Upper lobe of left lung (tissue), 6 donors: Measurements from ENCODE around the gene DNMT3A. TPM values are rescaled to one million over a fixed set of nuclear protein-coding genes. Genes with fewer than 3 reads are reported as not detected.
"Not testable (repeated sequence)": the region's sequence is repeated elsewhere in the genome, so short reads cannot be mapped to it uniquely, and the experiment has no call there.

ENCODE experiments used
- ATAC-seq, 2 donors: fragments of 200-7000 bp; cut with Tn5 transposase; one replicate each; pipeline ENCODE4 v1.9.1; 2022; ENCODE audit warnings: mild to moderate bottlenecking in 2 of 2, moderate library complexity in 2 of 2; ENCODE audit not compliant: low FRiP score in 2 of 2
- DNase-seq, 2 donors: peaks; one replicate each; pipeline ENCODE4 v3.0.0-alpha.2; 2019 to 2020
- H3K27ac ChIP-seq, 4 donors: fragments of 200-600 bp; sonication (generic); one replicate each; pipeline ENCODE4 v1.5.1; 2016 to 2019
- H3K27me3 ChIP-seq, 4 donors: fragments of 200-600 bp; sonication (generic); one replicate each; pipeline ENCODE4 v1.5.1; 2017 to 2019
- H3K36me3 ChIP-seq, 4 donors: fragments of 200-600 bp; sonication (generic); one replicate each; pipeline ENCODE4 v1.5.1; 2016 to 2019
- H3K4me1 ChIP-seq, 4 donors: fragments of 200-600 bp; sonication (generic); one replicate each; pipeline ENCODE4 v1.5.1; 2018 to 2019
- H3K4me3 ChIP-seq, 4 donors: fragments of 200-600 bp; sonication (generic); one replicate each; pipeline ENCODE4 v1.5.1; 2017 to 2019; ENCODE audit warnings: mild to moderate bottlenecking in 2 of 4, moderate library complexity in 1 of 4
- H3K9me3 ChIP-seq, 4 donors: fragments of 200-600 bp; sonication (generic); one replicate each; pipeline ENCODE4 v1.5.1; 2018 to 2019
- EP300 ChIP-seq, 4 donors: sonication (generic); formaldehyde crosslinking; IDR thresholded peaks; one replicate each; pipeline ENCODE4 v1.5.1; 2017; ENCODE audit warnings: antibody characterized with exemption in 4 of 4, control low read depth in 2 of 4
- POLR2A ChIP-seq, 4 donors: fragments of 450-650 bp; IDR thresholded peaks; one replicate each; pipeline ENCODE4 v1.5.1; 2016 to 2017; ENCODE audit warnings: antibody characterized with exemption in 4 of 4, mild to moderate bottlenecking in 2 of 4
- POLR2AphosphoS5 ChIP-seq, 2 donors: sonication (generic); formaldehyde crosslinking; IDR thresholded peaks; one replicate each; pipeline ENCODE4 v1.5.1; 2017; ENCODE audit warnings: antibody characterized with exemption in 2 of 2
- WGBS, 2 donors: methylation state at CpG; one replicate each; pipeline ENCODE4 v1.1.5; 2017 to 2018; 5-methylcytosine and 5-hydroxymethylcytosine counted together
- total RNA-seq, 6 donors: library from RNA; depleted of rRNA in 4 of 6; stranded (reverse); fragments of >200 nt in 4 of 6; gene quantifications; one replicate each; pipeline versions ENCODE4 v1.1.0 to v1.2.1, GENCODE V29; 2016 to 2021
- TF ChIP-seq, protein P1 (sequence below), 6 experiments: fragments of 450-650 bp in 4 of 6; fragments of 200-600 bp in 2 of 6; sonication (generic) in 2 of 6; IDR thresholded peaks; one replicate each; pipeline ENCODE4 v1.5.1; 2016 to 2019; ENCODE audit warnings: antibody characterized with exemption in 6 of 6
- donor health status: DM: no; HTN: no; CAD: no; lungs with moderate emphysema.
- donor health status: DM: no; HTN: yes; CAD: no; lungs with severe emphysema.

The DNMT3A gene
- total RNA-seq, 6 donors from 2014 or later: 7.8 to 49.2 (median 30.4) TPM

GRCh38 chr2:25218100-25218499 lies 123.6 kb downstream of the DNMT3A start:
- no peak for TF ChIP-seq EP300 (IDR thresholded peaks at IDR 0.05)
- TF ChIP-seq, protein P1, sequence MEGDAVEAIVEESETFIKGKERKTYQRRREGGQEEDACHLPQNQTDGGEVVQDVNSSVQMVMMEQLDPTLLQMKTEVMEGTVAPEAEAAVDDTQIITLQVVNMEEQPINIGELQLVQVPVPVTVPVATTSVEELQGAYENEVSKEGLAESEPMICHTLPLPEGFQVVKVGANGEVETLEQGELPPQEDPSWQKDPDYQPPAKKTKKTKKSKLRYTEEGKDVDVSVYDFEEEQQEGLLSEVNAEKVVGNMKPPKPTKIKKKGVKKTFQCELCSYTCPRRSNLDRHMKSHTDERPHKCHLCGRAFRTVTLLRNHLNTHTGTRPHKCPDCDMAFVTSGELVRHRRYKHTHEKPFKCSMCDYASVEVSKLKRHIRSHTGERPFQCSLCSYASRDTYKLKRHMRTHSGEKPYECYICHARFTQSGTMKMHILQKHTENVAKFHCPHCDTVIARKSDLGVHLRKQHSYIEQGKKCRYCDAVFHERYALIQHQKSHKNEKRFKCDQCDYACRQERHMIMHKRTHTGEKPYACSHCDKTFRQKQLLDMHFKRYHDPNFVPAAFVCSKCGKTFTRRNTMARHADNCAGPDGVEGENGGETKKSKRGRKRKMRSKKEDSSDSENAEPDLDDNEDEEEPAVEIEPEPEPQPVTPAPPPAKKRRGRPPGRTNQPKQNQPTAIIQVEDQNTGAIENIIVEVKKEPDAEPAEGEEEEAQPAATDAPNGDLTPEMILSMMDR (IDR thresholded peaks at IDR 0.05): no peak
- TF ChIP-seq POLR2A (IDR thresholded peaks at IDR 0.05): no peak
- TF ChIP-seq POLR2AphosphoS5 (IDR thresholded peaks at IDR 0.05): no peak
- H3K27ac ChIP-seq: no peak overlapping the region
- ATAC-seq: no peak
- DNase-seq: no peak
- H3K4me1 ChIP-seq: peaks cover 7 to 17% (median 9%) of the 10 kb centered on the region in 4 donors
- 89 to 98% methylated on average over 2 to 3 of the region's 3 CpGs for WGBS, 2 donors
- H3K4me3 ChIP-seq: no peak overlapping the region
- no peaks in the 10 kb centered on the region for H3K9me3 ChIP-seq
- H3K36me3 ChIP-seq: no peaks in the 10 kb centered on the region
- no peaks in the 10 kb centered on the region for H3K27me3 ChIP-seq

GRCh38 chr2:25215948-25216679 lies 125.6 kb downstream of the DNMT3A start:
- DNase-seq (peak; percentile 67 to 96), ATAC-seq (peak; percentile 56 to 92)
- no peaks in the 10 kb centered on the region for H3K27me3 ChIP-seq
- peak overlapping the region; percentile 6 to 68 (median 58) for H3K4me3 ChIP-seq
- peak overlapping the region; percentile 57 to 77 (median 66) for H3K27ac ChIP-seq
- H3K36me3 ChIP-seq: no peaks in the 10 kb centered on the region
- no peaks in the 10 kb centered on the region for H3K9me3 ChIP-seq
- TF ChIP-seq, protein P1 (IDR thresholded peaks at IDR 0.05): no peak
- TF ChIP-seq POLR2AphosphoS5 (IDR thresholded peaks at IDR 0.05) (peak in 1 of 2 donors; percentile 29), EP300 (IDR thresholded peaks at IDR 0.05) (no peak), POLR2A (IDR thresholded peaks at IDR 0.05) (peak in 1 of 4 donors; percentile 71)
- peaks cover 7 to 17% (median 9%) of the 10 kb centered on the region in 4 donors for H3K4me1 ChIP-seq
- 2% methylated on average over 18 to 32 of the region's 71 CpGs for WGBS, 2 donors

- peak overlapping the region in 1 of 4 donors; percentile 63 for H3K4me3 ChIP-seq
- peaks cover 7 to 17% (median 9%) of the 10 kb centered on the region in 4 donors for H3K4me1 ChIP-seq
- no peaks in the 10 kb centered on the region for H3K36me3 ChIP-seq
- H3K27me3 ChIP-seq: no peaks in the 10 kb centered on the region
- H3K9me3 ChIP-seq: no peaks in the 10 kb centered on the region
- 78 to 87% methylated on average over 4 to 5 of the region's 5 CpGs for WGBS, 2 donors
- TF ChIP-seq, protein P1 (IDR thresholded peaks at IDR 0.05): no peak
- no peak for TF ChIP-seq EP300 (IDR thresholded peaks at IDR 0.05)
- TF ChIP-seq POLR2AphosphoS5 (IDR thresholded peaks at IDR 0.05): no peak
- TF ChIP-seq POLR2A (IDR thresholded peaks at IDR 0.05): no peak
- ATAC-seq (peak in 1 of 2 donors; percentile 18), DNase-seq (no peak)
- peak overlapping the region in 3 of 4 donors; percentile 61 to 77 (median 71) for H3K27ac ChIP-seq
These were observed 126.5 kb downstream of the DNMT3A start for GRCh38 chr2:25215232-25215631.

GRCh38 chr2:25213229-25213628 lies 128.5 kb downstream of the DNMT3A start:
- ATAC-seq: no peak
- 71 to 79% methylated on average over 8 of the region's 8 CpGs for WGBS, 2 donors

DNA sequence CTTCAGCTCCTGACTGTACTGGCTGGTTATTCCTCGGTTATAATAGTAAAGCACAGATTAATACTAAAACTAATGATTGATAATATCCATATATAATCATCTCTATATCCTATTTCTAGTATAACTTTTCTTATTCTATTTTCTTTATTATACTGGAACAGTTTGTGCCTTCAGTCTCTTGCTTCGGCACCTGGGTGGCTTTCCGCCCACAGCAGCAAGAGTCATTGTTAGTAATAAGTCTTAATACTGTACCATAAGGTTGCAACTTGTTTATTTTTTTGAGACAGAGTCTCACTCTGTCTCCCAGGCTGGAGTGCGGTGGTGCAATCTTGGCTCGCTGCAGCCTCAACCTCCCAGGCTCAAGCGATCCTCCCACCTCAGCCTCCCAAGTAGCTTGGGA lies 130.8 kb downstream of the DNMT3A start:
- not testable (repeated sequence) for DNase-seq, ATAC-seq, H3K27me3 ChIP-seq, H3K4me3 ChIP-seq, H3K9me3 ChIP-seq, H3K27ac ChIP-seq, H3K36me3 ChIP-seq, H3K4me1 ChIP-seq
- WGBS, 2 donors: 95 to 98% methylated on average over 6 of the region's 6 CpGs

More at GRCh38 chr2:25213229-25213628, 128.5 kb downstream of the DNMT3A start:
- peaks cover 7 to 17% (median 9%) of the 10 kb centered on the region in 4 donors for H3K4me1 ChIP-seq
- no peak overlapping the region for H3K4me3 ChIP-seq
- H3K27me3 ChIP-seq: no peaks in the 10 kb centered on the region
- H3K36me3 ChIP-seq: no peaks in the 10 kb centered on the region
- DNase-seq: peak in 1 of 2 donors; percentile 71
- no peak overlapping the region for H3K27ac ChIP-seq
- H3K9me3 ChIP-seq: no peaks in the 10 kb centered on the region
- TF ChIP-seq EP300 (IDR thresholded peaks at IDR 0.05): no peak
- TF ChIP-seq POLR2AphosphoS5 (IDR thresholded peaks at IDR 0.05): no peak
- TF ChIP-seq POLR2A (IDR thresholded peaks at IDR 0.05): no peak
- TF ChIP-seq, protein P1 (IDR thresholded peaks at IDR 0.05): no peak
